AG08395 (cell line): ENCODE data around the gene TCF7.
A peak's percentile ranks its signal among the peaks of the same experiment; 100 is the strongest.

Experiments used
- DNase-seq: peaks from one replicate; pipeline ENCODE4 v3.0.0; 2012; ENCODE audit warnings: mixed read lengths, low spot score

TCF7 gene

GRCh38 chr5:134177369-134178095, 63.1 kb downstream of the TCF7 start:
- peak; percentile 9 for DNase-seq

GRCh38 chr5:134178096-134178419, 63.6 kb downstream of the TCF7 start:
- no peak for DNase-seq

GRCh38 chr5:134183481-134183880, 69.0 kb downstream of the TCF7 start:
- no peak for DNase-seq

- DNase-seq, result peak; percentile 86
These were observed 70.0 kb downstream of the TCF7 start for GRCh38 chr5:134184155-134185135.

- DNase-seq, result no peak
These were observed 73.6 kb downstream of the TCF7 start for GRCh38 chr5:134188092-134188491.

- DNase-seq, result no peak
These were observed 74.5 kb downstream of the TCF7 start for GRCh38 chr5:134189031-134189430.

- no peak for DNase-seq
These were observed 81.2 kb downstream of the TCF7 start for GRCh38 chr5:134195666-134196065.
